GM21576 (cell line): ENCODE measurements around the gene LSR.
"Not testable (repeated sequence)": the region's sequence is repeated elsewhere in the genome, so short reads cannot be mapped to it uniquely, and the experiment has no call there.

Experiments used
- ATAC-seq: cut with Tn5 transposase; IDR thresholded peaks from one replicate; pipeline ENCODE4 v1.9.1; 2021; ENCODE audit warnings: mild to moderate bottlenecking, moderate library complexity; ENCODE audit not compliant: unreplicated experiment

LSR gene

GRCh38 chr19:35216833-35217648 is 31.8 kb upstream of the LSR start:
- ATAC-seq: no peak

- ATAC-seq: no peak
These were observed 31.2 kb upstream of the LSR start for GRCh38 chr19:35217649-35217990.

- ATAC-seq: no peak
These were observed 29.8 kb upstream of the LSR start for GRCh38 chr19:35219008-35219407.

- no peak for ATAC-seq
These were observed 28.4 kb upstream of the LSR start for GRCh38 chr19:35220315-35220921.

- ATAC-seq: not testable (repeated sequence)
These were observed 27.7 kb upstream of the LSR start for GRCh38 chr19:35220973-35221590.

- ATAC-seq: no peak
These were observed 26.3 kb upstream of the LSR start for GRCh38 chr19:35222373-35223015.

GRCh38 chr19:35223084-35223790 is 25.6 kb upstream of the LSR start:
- no peak for ATAC-seq

GRCh38 chr19:35223862-35224505 is 24.8 kb upstream of the LSR start:
- ATAC-seq: no peak

GRCh38 chr19:35224681-35225571 is 23.9 kb upstream of the LSR start:
- no peak for ATAC-seq

- no peak for ATAC-seq
These were observed 22.9 kb upstream of the LSR start for GRCh38 chr19:35225951-35226350.

- no peak for ATAC-seq
These were observed 22.1 kb upstream of the LSR start for GRCh38 chr19:35226748-35227147.

- no peak for ATAC-seq
These were observed 20.4 kb upstream of the LSR start, which contains the start of gene FAM187B for GRCh38 chr19:35228177-35228930. FAM187B (minus strand) TSS chr19:35228739; CDS start chr19:35228680, 59 bp downstream.

- no peak for ATAC-seq
These were observed 19.2 kb upstream of the LSR start for GRCh38 chr19:35229601-35230000.

- no peak for ATAC-seq
These were observed 16.7 kb upstream of the LSR start for GRCh38 chr19:35231956-35232645.

- no peak for ATAC-seq
These were observed 15.9 kb upstream of the LSR start for GRCh38 chr19:35232912-35233311.

GRCh38 chr19:35236638-35237400 is 12.0 kb upstream of the LSR start:
- no peak for ATAC-seq

- ATAC-seq: not testable (repeated sequence)
These were observed 9.2 kb upstream of the LSR start for GRCh38 chr19:35239597-35239996.
